ENCODE measurements around the gene APOL4.
"Not testable (repeated sequence)": the region's sequence is repeated elsewhere in the genome, so short reads cannot be mapped to it uniquely, and the experiment has no call there.

Gene APOL4

DNA sequence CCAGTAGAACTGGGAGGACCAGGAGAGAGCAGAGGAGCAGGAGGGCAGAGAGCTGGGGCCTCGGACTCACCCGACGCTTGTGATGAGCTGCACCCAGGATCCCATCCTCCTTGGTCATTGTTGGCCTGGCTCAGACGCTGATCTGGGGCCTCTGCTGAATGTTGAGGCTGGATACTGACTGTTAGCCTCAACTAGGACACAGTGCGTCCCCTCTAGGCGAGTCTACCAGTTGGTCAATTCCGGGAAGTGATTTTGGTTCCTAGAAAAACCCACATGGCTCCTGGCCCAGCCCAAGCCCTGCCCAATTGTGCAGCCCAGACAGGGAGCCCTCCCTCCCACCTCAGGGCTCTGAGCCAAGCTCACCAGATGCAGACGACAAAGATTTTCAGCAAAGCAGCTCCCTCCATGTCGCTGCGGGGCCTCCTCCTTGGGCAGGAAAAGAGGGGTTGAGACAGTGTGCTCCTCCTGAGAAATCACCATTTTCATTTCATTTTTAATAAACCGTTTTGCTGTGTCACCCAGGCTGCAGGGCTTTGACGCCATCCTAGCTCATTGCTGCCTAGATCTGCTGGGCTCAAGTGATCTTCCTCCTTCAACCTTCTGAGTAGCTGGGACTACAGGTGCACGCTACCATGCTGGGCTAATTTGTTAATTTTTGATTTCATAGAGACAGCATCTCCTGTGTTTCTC lies at the start of gene APOL4:
Gene APOL4 (minus strand): TSS at position 180 of the 690 bp plus-strand sequence. CDS start 75 bp downstream, at position 105.
- peak; percentile 37 for DNase-seq

DNA sequence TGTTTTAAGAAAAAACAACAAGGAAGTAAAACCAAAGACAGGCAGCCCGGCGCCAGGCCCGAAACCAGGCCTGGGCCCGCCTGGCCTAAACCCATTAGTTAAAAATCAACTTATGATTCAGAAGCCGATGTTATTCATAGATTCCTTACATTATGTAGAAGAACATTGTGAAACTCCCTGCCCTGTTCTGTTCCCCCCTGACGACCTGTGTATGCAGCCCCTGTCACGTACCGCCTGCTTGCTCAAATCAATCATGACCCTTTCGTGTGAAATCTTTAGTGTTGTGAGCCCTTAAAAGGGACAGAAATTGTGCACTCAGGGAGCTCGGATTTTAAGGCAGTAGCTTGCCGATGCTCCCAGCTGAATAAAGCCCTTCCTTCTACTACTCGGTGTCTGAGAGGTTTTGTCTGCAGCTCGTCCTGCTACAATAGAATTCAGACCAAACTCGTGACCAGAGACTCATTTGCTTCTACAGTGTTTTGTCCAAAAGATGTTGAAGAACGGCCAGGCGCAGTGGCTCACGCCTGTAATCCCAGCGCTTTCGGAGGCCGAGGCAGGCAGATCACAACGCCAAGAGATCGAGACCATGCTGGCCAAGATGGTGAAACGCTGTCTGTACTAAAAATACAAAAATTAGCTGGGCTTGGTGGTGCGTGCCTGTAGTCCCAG lies 48.8 kb upstream of the APOL4 start:
- not testable (repeated sequence) for DNase-seq

- DNase-seq: no peak
Observed at GRCh38 chr22:36249160-36249559, 47.6 kb upstream of the APOL4 start.

GRCh38 chr22:36247955-36248354 lies 46.3 kb upstream of the APOL4 start:
- no peak for DNase-seq

- no peak for DNase-seq
Observed at GRCh38 chr22:36246718-36247117, 45.1 kb upstream of the APOL4 start.

DNA sequence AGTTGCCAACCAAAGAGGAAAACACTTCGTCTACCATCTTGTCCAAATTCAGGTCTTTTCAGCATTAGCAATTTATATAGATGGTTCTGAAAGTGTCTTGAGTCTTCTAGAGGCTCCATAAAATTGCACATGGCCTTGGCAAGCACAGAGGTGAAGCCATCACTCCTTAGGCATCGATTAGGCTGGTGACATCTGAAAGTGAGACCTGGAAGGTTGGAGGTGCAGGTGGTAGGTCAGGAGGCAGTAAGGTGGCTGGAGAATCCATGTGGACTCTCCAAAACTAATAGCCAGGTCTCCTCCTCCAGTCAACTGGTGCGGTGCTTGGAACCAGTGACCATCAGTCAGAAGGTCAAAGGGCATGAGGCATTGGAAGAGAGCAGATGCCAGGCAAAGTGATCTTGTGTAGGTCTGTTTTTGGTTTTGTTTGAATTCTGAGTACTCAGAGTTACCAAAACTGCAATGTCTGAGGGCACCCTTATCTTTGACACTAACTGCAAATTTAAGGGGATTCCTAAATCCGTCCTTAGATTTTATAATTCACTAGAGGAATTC lies 44.3 kb upstream of the APOL4 start:
- DNase-seq: no peak

DNA sequence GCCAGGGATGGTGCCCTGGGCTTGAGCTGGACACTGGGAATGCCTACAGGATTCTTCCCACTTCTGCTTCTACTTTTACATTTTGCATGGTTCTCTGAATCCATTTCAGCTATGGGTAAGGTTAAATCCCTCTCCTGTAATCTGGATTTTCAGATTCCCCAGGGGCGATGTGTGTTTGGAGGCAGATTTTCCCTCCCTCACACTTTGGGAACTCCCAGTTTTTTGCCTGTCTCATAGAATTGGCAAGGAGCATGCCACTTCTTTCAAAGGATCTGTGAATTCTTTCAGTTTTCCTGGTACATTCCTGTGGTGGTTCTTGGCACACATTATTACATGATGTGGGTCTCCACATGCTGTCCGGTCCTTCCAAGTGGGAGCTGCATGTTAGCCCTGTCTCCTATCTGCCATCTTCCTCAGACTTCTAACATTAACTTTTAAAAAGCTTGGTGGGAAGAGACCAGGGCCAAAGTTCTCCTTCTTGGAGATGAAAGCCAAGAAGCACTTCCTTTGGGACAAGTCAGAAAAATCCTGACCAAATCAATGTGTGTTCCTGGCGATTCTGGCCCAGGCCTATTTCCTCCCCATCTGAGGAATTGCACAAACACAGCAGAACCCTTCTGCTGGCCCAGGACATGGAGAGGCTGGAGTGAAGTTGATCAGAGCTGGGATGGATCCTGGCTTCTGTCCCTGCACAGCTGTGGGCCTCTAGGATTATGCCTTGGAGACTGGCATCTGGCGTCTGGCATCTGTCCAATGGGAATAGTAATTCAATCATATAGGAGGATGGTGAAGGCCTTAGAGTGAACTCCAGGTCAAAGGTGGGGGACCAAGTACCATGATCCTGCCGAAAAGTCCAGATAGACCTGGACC lies 43.1 kb upstream of the APOL4 start:
- DNase-seq: no peak

GRCh38 chr22:36243986-36244385 lies 42.4 kb upstream of the APOL4 start:
- DNase-seq: no peak

- DNase-seq: peak; percentile 89
Observed at GRCh38 chr22:36239401-36240171, 38.0 kb upstream of the APOL4 start, which contains the start of gene APOL2. Gene APOL2, minus strand, starts transcription at chr22:36239527. Its CDS starts 6,365 bp downstream, at chr22:36233162.

- DNase-seq: no peak
Observed at GRCh38 chr22:36239150-36239400, 37.5 kb upstream of the APOL4 start.

DNA sequence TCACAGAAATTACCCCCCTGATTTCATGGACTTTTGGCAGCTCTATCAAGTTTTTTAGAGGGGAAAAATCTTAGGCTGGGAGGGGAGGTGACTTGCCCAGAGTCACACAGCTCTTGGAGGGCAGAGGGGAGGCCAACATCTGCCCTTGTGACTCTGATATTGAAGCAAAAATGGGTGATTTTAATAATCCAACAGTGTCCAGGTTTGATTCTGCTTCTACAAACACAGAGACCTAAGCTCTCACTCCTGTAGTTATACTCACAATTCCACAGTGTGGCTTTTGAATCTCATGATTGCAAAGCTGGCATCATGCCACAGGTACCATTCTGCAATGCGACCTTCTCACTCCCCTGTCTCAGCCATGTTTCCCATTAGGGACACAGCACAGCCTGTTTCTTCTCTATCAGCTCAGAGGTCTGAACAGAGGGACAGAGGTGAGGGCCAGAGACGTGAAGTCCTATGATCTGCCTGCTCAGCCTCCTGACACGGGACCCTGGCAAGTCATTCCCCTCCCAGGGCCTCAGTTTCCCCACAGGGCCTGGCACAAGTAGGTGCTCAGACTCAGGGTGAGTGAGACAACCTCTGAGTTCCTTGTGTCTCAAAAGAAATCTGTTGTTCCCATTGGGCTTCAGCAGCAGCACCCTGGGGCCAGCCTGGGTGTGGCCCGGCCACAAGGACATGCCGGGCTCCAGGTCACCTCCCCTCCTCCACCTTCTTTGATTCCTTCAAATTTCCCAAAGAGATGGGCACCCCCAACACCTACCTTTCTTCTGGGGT lies 37.0 kb upstream of the APOL4 start:
- DNase-seq: peak; percentile 45

DNA sequence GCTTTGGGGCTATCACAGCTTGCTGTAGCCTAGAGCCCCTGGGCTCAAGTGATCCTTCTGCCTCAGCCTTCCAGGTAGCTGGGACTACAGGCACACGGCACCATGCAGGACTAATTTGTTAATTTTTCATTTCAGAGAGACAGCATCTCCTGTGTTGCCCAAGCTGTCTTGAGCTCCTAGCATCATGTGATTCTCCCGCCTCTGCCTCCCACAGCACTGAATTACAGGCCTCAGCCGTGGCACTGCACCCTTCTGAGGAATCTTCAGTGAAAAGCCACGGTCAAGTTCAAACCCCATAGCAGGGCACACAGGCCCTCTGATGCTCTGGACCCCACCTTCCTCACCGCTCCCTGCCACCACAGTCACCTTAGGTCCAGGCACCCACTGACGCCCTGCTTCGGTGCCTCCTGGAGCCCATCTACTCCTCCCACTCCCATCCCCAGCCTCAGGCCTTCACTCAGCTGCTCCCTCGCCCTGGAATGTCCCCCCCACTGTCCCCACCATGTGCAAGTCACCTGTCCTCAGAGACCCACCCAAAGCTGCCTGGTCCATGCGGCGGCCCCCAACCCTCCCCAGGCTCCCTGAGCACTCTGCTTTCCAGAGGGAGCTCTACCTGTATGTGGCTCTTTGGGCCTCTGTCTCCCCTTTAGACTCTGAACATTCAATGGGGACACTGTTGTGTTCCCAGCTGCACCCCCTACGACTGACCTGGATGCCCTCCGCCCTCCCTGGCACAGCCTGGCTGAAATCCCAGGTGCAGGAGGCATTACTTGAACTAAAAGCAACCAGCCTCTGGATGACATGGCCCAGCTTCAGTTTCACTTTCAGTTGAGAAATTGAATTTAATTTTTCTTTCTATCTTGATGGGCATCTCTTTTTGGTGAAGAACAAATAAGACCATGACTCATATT lies 36.1 kb upstream of the APOL4 start:
- DNase-seq: peak; percentile 8

DNA sequence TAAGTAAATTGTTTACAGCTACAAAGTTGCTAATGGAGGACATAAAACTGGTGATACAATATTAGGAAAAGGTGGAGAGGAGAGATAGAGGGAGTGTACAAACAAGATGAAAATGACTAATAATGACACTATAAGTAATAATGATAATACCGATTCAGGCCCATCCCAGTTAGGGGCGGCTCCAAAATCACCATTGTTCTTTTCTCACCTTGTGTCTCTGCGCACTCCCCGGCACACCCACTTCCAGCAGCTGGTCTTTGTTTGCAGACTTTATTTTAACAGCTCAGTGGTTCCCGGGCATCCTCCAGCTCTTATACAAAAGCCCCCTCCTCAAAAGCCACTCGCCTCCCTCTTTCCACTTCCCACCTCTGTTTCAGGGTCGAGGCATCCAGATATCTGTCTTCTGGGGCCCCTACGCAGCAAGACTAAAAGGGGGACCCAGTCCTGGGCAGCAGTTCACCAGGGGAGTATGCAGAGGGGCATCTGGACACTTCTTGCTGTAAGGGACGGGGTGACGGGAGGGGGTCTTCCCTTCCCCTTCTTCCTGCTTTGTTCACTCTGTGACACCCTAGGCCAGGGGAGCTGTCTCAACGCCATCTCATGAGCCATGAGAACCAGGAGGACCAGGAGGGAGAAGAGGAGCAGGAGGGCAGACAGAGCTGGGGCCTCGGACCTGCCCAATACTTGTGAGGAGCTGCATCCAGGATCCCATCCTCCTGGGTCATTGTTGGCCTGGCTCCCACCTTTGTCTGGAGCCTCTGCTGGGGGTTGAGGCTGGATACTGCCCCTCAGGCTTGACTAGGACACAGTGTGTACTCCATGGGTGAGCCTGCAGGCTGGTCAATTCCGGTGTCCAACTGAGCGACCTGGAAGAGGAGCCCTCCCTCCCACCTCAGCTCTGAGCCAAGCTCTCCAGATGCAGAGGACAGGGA lies 35.0 kb upstream of the APOL4 start:
- no peak for DNase-seq

- DNase-seq: no peak
Observed at GRCh38 chr22:36235585-36235984, 34.0 kb upstream of the APOL4 start.

GRCh38 chr22:36234919-36235318 lies 33.3 kb upstream of the APOL4 start:
- no peak for DNase-seq

GRCh38 chr22:36234213-36234612 lies 32.6 kb upstream of the APOL4 start:
- no peak for DNase-seq

GRCh38 chr22:36233796-36234195 lies 32.2 kb upstream of the APOL4 start:
- no peak for DNase-seq

GRCh38 chr22:36232715-36233401 lies 31.2 kb upstream of the APOL4 start:
- no peak for DNase-seq

DNA sequence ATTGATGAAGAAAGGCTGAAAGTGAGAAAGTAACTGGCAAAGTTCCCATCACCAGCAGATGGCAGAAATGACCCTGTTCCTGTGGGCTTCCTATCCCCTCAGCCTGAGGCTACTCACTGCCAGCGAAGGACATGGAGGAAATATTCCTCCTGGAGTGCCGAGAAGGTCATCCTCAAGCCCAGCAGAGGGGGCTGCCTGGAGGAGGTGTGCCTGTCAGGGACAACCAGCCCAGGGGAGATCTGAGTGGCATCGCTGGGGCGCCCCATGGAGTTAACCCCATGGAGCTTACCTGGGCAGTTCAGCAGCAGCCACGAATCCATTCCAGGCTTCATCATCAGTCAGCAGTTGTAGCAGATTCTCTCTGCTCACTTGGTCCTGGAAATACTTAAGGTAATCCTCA lies 29.4 kb upstream of the APOL4 start:
- DNase-seq: not testable (repeated sequence)

Measured in NCI-H1105 (cell line).